ENCODE measurements around the gene PCIF1. TPM values are rescaled to one million over a fixed set of nuclear protein-coding genes. Genes with fewer than 3 reads are reported as not detected.
"Not testable (repeated sequence)": the region's sequence is repeated elsewhere in the genome, so short reads cannot be mapped to it uniquely, and the experiment has no call there.

Gene PCIF1
- total and polyA plus RNA-seq, 2 experiments from 2014 or later: 41.2 to 43.8 TPM

DNA sequence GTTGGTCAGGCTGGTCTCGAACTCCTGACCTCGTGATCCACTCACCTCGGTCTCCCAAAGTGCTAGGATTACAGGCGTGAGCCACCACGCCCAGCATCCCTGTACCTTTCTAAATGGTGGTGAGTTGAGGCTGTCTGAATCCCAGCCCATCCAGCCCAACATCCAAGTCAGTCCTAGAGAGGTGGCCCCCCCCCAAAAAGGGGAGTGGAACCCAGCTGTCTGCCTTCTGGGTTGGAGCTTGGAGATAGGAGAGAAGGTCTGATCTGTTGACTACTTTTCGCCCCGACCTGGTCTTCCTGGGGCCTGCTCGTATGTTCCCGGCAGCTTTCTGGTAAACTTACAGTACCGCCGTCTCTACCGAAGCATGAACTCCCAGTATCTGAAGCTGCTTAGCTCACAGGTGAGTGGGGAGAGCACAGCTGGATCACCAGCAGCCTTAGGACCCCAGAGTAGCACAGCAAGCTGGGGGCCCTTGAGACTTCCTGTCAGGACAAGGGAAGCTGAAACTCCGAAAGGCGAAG lies 37.8 kb upstream of the PCIF1 start:
- Histone ChIP-seq H3K36me3 (peaks cover 61% of the 10 kb centered on the region), H3K27me3 (no peaks in the 10 kb centered on the region), H3K4me3 (no peak overlapping the region), H3K4me1 (ENCODE audit: low read depth) (peaks cover 3% of the 10 kb centered on the region), H3K27ac (no peak overlapping the region), H3K9me3 (ENCODE audit: low read depth) (no peaks in the 10 kb centered on the region)
- TF ChIP-seq, protein P1, sequence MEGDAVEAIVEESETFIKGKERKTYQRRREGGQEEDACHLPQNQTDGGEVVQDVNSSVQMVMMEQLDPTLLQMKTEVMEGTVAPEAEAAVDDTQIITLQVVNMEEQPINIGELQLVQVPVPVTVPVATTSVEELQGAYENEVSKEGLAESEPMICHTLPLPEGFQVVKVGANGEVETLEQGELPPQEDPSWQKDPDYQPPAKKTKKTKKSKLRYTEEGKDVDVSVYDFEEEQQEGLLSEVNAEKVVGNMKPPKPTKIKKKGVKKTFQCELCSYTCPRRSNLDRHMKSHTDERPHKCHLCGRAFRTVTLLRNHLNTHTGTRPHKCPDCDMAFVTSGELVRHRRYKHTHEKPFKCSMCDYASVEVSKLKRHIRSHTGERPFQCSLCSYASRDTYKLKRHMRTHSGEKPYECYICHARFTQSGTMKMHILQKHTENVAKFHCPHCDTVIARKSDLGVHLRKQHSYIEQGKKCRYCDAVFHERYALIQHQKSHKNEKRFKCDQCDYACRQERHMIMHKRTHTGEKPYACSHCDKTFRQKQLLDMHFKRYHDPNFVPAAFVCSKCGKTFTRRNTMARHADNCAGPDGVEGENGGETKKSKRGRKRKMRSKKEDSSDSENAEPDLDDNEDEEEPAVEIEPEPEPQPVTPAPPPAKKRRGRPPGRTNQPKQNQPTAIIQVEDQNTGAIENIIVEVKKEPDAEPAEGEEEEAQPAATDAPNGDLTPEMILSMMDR (IDR thresholded peaks at IDR 0.05; ENCODE audit: low read depth, low read length): no peak
- DNase-seq (ENCODE audit: low read depth in 1 of 2, low spot score in 1 of 2): no peak

DNA sequence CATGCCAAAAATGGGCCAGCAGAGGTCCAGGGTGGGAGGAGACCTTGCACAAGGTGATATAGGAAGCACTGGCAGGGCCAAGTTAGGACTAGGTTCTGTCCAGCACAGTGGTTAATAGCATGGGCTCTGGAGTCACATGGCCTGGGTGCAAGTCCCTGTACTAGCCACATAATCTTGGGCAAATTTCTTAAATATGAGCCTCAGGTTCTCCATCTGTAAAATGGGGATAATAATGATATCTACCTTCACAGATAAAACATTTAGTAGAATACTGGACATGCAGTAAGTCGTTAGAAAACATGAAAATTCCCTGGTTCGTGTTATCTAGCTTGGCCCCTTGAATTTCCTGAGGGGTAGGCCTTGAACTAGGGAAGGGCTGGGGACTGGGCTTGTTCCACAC lies 37.2 kb upstream of the PCIF1 start:
- Histone ChIP-seq H3K4me1 (ENCODE audit: low read depth) (no peaks in the 10 kb centered on the region), H3K27me3 (no peaks in the 10 kb centered on the region), H3K9me3 (ENCODE audit: low read depth) (no peaks in the 10 kb centered on the region), H3K36me3 (peaks cover 64% of the 10 kb centered on the region), H3K27ac (no peak overlapping the region), H3K4me3 (no peak overlapping the region)
- no peak for DNase-seq (ENCODE audit: low read depth in 1 of 2, low spot score in 1 of 2)
- TF ChIP-seq, protein P1 (IDR thresholded peaks at IDR 0.05; ENCODE audit: low read depth, low read length): no peak

DNA sequence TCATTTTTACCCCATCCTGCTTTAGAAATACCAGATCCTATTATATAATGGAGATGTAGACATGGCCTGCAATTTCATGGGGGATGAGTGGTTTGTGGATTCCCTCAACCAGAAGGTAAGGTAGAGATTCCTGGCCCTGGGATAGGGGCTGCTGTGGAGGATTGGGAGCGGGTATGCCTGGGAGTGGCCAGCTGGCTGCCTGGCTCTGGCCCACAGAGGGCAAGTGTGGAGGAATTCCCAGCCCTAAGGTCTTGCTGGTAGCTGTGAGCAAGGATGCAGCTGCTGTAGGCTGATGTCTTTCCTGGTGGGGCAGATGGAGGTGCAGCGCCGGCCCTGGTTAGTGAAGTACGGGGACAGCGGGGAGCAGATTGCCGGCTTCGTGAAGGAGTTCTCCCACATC lies 36.8 kb upstream of the PCIF1 start:
- Histone ChIP-seq H3K27me3 (no peaks in the 10 kb centered on the region), H3K9me3 (ENCODE audit: low read depth) (no peaks in the 10 kb centered on the region), H3K4me1 (ENCODE audit: low read depth) (no peaks in the 10 kb centered on the region), H3K27ac (no peak overlapping the region), H3K36me3 (peaks cover 64% of the 10 kb centered on the region), H3K4me3 (no peak overlapping the region)
- TF ChIP-seq, protein P1 (IDR thresholded peaks at IDR 0.05; ENCODE audit: low read depth, low read length): no peak
- no peak for DNase-seq (ENCODE audit: low read depth in 1 of 2, low spot score in 1 of 2)

DNA sequence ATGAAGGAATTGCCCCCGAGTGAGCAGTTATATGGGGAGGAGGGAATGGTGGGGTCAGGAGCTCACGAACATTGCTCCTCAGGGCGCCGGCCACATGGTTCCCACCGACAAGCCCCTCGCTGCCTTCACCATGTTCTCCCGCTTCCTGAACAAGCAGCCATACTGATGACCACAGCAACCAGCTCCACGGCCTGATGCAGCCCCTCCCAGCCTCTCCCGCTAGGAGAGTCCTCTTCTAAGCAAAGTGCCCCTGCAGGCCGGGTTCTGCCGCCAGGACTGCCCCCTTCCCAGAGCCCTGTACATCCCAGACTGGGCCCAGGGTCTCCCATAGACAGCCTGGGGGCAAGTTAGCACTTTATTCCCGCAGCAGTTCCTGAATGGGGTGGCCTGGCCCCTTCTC lies 36.2 kb upstream of the PCIF1 start:
- Histone ChIP-seq H3K4me1 (ENCODE audit: low read depth) (no peaks in the 10 kb centered on the region), H3K27me3 (no peaks in the 10 kb centered on the region), H3K36me3 (peaks cover 64% of the 10 kb centered on the region), H3K27ac (no peak overlapping the region), H3K4me3 (no peak overlapping the region), H3K9me3 (ENCODE audit: low read depth) (no peaks in the 10 kb centered on the region)
- TF ChIP-seq, protein P1 (IDR thresholded peaks at IDR 0.05; ENCODE audit: low read depth, low read length): no peak
- DNase-seq (ENCODE audit: low read depth in 1 of 2, low spot score in 1 of 2): no peak

DNA sequence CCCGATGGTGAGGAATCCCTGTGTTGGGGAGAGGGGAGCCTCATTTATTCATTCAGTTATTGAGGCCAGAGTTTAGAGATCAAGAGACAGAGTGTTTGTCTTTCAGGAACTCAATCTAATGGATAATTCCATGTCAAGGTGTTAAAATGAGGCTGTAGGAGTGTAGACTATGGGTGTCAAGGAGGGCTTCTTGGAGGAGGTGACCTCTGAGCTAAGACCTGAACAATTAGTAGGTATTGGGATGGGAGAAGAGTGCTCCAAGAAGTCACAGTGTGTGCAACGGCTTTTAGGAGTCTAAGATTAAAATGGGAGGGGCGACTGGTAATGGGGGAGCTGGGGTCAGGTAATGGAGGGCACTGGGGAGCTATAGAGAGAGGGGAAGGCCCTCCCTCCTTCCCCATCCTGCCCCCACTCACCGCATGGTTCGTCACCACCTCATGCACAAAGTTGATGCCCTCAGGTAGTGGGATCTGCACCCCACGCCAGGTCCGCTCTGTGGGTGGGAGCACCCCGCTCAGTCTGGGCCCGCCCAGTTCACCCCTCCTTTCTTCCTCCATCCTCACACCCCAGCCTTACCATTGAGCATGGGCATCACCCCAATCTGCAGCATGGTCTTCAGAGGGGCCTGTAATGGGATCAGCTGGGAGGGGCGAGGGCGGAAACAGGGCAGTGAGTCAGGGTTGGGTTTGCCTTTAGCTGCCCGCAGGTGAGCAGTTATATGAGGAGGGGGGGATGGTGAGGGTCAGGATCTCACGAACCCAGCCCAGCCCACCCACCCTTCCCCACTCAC lies 35.2 kb upstream of the PCIF1 start:
- no peaks in the 10 kb centered on the region for H3K27me3 ChIP-seq
- no peaks in the 10 kb centered on the region for H3K9me3 ChIP-seq (ENCODE audit: low read depth)
- no peaks in the 10 kb centered on the region for H3K4me1 ChIP-seq (ENCODE audit: low read depth)
- TF ChIP-seq, protein P1 (IDR thresholded peaks at IDR 0.05; ENCODE audit: low read depth, low read length): no peak
- no peak overlapping the region for H3K4me3 ChIP-seq
- H3K27ac ChIP-seq: no peak overlapping the region
- H3K36me3 ChIP-seq: peaks cover 63% of the 10 kb centered on the region
- no peak for DNase-seq (ENCODE audit: low read depth in 1 of 2, low spot score in 1 of 2)

DNA sequence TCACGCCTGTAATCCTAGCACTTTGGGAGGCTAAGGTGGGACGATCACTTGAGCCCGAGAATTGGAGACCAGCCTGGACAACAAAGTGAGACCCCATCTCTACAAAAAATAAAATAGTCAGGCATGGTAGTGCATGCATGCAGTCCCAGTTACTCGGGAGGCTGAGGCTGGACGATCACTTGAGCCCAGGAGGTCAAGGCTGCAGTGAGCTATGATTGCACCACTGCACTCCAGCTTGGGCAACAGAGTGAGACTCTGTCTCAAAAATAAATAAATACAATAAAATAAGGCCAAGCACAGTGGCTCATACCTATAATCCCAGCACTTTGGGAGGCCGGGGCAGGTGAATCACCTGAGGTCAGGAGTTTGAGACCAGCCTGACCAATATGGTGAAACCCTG lies 33.2 kb upstream of the PCIF1 start:
- not testable (repeated sequence) for H3K27me3 ChIP-seq; DNase-seq (ENCODE audit: low read depth in 1 of 2, low spot score in 1 of 2); H3K9me3 ChIP-seq (ENCODE audit: low read depth); H3K4me1 ChIP-seq (ENCODE audit: low read depth); H3K4me3 ChIP-seq; H3K27ac ChIP-seq
- H3K36me3 ChIP-seq: peaks cover 63% of the 10 kb centered on the region

Measured in cardiac muscle cell (in vitro differentiated cells and primary cell).